ENCODE data around the gene TMEM86A. TPM values are rescaled to one million over a fixed set of nuclear protein-coding genes. Genes with fewer than 3 reads are reported as not detected.

The TMEM86A gene
- total and polyA plus RNA-seq, 2 experiments from 2014 or later: 0.32 to 1.0 TPM

DNA sequence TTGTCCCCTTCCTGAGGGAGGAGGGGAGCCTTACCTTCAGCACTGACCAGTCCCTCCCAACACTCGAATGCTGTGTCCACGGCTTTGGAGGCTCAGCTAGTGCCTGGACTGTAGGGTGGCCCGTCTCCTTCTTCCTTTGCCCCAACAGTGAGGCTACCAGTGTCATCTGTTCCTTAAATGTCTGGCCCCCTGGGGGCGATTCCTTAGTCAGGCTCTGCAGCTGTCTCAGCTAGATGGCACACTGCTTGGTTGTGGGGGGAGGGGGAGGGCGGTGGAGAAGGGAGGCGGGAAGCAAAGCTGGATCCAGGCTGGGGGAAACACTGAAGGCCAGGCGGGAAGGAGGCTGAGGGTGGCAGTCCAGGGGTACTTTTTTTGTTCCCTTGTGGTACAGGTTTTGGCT, 27.5 kb downstream of the TMEM86A start, which contains the start of gene IGSF22:
TSS of gene IGSF22 (minus strand) at position 149 of the 400 bp plus-strand sequence. CDS start 1,952 bp downstream, outside the sequence.
- DNase-seq: no peak
- in situ Hi-C loops (cut with MboI): no loop called here

GRCh38 chr11:18727479-18728236, 29.1 kb downstream of the TMEM86A start:
- H3K9me2 ChIP-seq (ENCODE audit: insufficient read depth): no peaks in the 10 kb centered on the region
- no peaks in the 10 kb centered on the region for H3K79me2 ChIP-seq (ENCODE audit: insufficient read depth)
- H3K4me1 ChIP-seq (ENCODE audit: insufficient read depth): no peaks in the 10 kb centered on the region
- no peak overlapping the region for H3K4me3 ChIP-seq
- H4K20me1 ChIP-seq (ENCODE audit: insufficient read depth): no peaks in the 10 kb centered on the region
- in situ Hi-C loops (cut with MboI): no loop called here
- H3K27me3 ChIP-seq (replicated peaks; ENCODE audit: insufficient read depth): no peaks in the 10 kb centered on the region
- no peaks in the 10 kb centered on the region for H3K36me3 ChIP-seq (ENCODE audit: low read depth)
- no peak overlapping the region for H3K27ac ChIP-seq
- WGBS, 2 experiments (ENCODE audit: low coverage in 1 of 2, low lambda C conversion rate in 2 of 2, missing lambda C conversion rate in 2 of 2): 41 to 44% methylated on average over 10 of the region's 10 CpGs
- no peaks in the 10 kb centered on the region for H3F3A ChIP-seq (ENCODE audit: insufficient read depth)
- no peaks in the 10 kb centered on the region for H3K9me3 ChIP-seq (ENCODE audit: low read depth)
- H3K4me2 ChIP-seq (ENCODE audit: unreplicated experiment): no peak overlapping the region
- H3K9ac ChIP-seq: no peak overlapping the region
- no peak for TF ChIP-seq EZH2 (IDR thresholded peaks at IDR 0.05; ENCODE audit: insufficient read depth, poor library complexity, severe bottlenecking)
- no peak for TF ChIP-seq EZH2phosphoT487 (IDR thresholded peaks at IDR 0.05; ENCODE audit: insufficient read depth, low read depth)
- peak; percentile 64 for DNase-seq
- no peak overlapping the region for H2AFZ ChIP-seq

More for the DNA sequence above, 27.5 kb downstream of the TMEM86A start, which contains the start of gene IGSF22:
- no peaks in the 10 kb centered on the region for H4K20me1 ChIP-seq (ENCODE audit: insufficient read depth)
- H3K79me2 ChIP-seq (ENCODE audit: insufficient read depth): no peaks in the 10 kb centered on the region
- 49 to 55% methylated on average over 4 to 7 of the region's 7 CpGs for WGBS, 2 experiments (ENCODE audit: low coverage in 1 of 2, low lambda C conversion rate in 2 of 2, missing lambda C conversion rate in 2 of 2)
- H3K27me3 ChIP-seq (replicated peaks; ENCODE audit: insufficient read depth): no peaks in the 10 kb centered on the region
- H3K4me2 ChIP-seq (ENCODE audit: unreplicated experiment): no peak within 1 kb of the TSS
- no peaks in the 10 kb centered on the region for H3K4me1 ChIP-seq (ENCODE audit: insufficient read depth)
- H2AFZ ChIP-seq: no peak within 1 kb of the TSS
- H3K36me3 ChIP-seq (ENCODE audit: low read depth): no peaks in the 10 kb centered on the region
- TF ChIP-seq EZH2 (IDR thresholded peaks at IDR 0.05; ENCODE audit: insufficient read depth, poor library complexity, severe bottlenecking): no peak
- no peak for TF ChIP-seq EZH2phosphoT487 (IDR thresholded peaks at IDR 0.05; ENCODE audit: insufficient read depth, low read depth)
- H3K4me3 ChIP-seq: no peak within 1 kb of the TSS
- H3F3A ChIP-seq (ENCODE audit: insufficient read depth): no peaks in the 10 kb centered on the region
- no peak within 1 kb of the TSS for H3K9ac ChIP-seq
- H3K27ac ChIP-seq: no peak within 1 kb of the TSS
- H3K9me2 ChIP-seq (ENCODE audit: insufficient read depth): no peaks in the 10 kb centered on the region
- no peaks in the 10 kb centered on the region for H3K9me3 ChIP-seq (ENCODE audit: low read depth)

GRCh38 chr11:18728658-18729057, 30.1 kb downstream of the TMEM86A start:
- Histone ChIP-seq H3K27ac (no peak overlapping the region), H3K36me3 (ENCODE audit: low read depth) (no peaks in the 10 kb centered on the region), H3K9me3 (ENCODE audit: low read depth) (no peaks in the 10 kb centered on the region), H3K79me2 (ENCODE audit: insufficient read depth) (no peaks in the 10 kb centered on the region), H3F3A (ENCODE audit: insufficient read depth) (no peaks in the 10 kb centered on the region), H3K4me3 (no peak overlapping the region), H3K4me2 (ENCODE audit: unreplicated experiment) (no peak overlapping the region), H3K9me2 (ENCODE audit: insufficient read depth) (no peaks in the 10 kb centered on the region), H4K20me1 (ENCODE audit: insufficient read depth) (no peaks in the 10 kb centered on the region), H3K9ac (no peak overlapping the region), H3K4me1 (ENCODE audit: insufficient read depth) (no peaks in the 10 kb centered on the region), H2AFZ (no peak overlapping the region), H3K27me3 (replicated peaks; ENCODE audit: insufficient read depth) (no peaks in the 10 kb centered on the region)
- TF ChIP-seq EZH2 (IDR thresholded peaks at IDR 0.05; ENCODE audit: insufficient read depth, poor library complexity, severe bottlenecking) (no peak), EZH2phosphoT487 (IDR thresholded peaks at IDR 0.05; ENCODE audit: insufficient read depth, low read depth) (no peak)
- WGBS, 2 experiments (ENCODE audit: low coverage in 1 of 2, low lambda C conversion rate in 2 of 2, missing lambda C conversion rate in 2 of 2): 84 to 86% methylated on average over 12 to 13 of the region's 13 CpGs
- in situ Hi-C loops (cut with MboI): no loop called here
- DNase-seq: no peak

DNA sequence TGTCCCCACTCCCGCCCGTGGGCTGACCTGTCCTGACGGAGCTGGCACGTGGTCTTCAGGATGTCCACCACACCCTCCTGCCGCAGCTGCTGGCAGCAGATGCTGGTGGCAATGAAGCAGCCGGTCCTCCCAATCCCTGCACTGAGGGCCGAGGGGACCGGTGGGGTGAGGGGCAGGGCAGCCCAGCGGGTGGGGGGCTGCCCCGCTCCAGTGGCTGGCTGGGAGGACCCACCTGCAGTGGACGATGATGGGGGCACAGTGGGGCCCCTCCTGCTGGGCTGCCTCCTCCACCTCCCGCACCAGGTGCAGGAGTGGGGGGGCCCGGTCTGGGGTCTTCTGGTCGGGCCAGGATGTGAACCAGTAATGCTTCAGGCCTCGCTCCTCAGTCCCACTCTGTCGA, 30.8 kb downstream of the TMEM86A start:
- DNase-seq: no peak
- Histone ChIP-seq H3K36me3 (ENCODE audit: low read depth) (no peaks in the 10 kb centered on the region), H3K27me3 (replicated peaks; ENCODE audit: insufficient read depth) (no peaks in the 10 kb centered on the region), H3K79me2 (ENCODE audit: insufficient read depth) (no peaks in the 10 kb centered on the region), H3F3A (ENCODE audit: insufficient read depth) (no peaks in the 10 kb centered on the region), H3K9me3 (ENCODE audit: low read depth) (no peaks in the 10 kb centered on the region), H3K4me1 (ENCODE audit: insufficient read depth) (no peaks in the 10 kb centered on the region), H2AFZ (no peak overlapping the region), H4K20me1 (ENCODE audit: insufficient read depth) (no peaks in the 10 kb centered on the region), H3K27ac (no peak overlapping the region), H3K4me3 (no peak overlapping the region), H3K4me2 (ENCODE audit: unreplicated experiment) (no peak overlapping the region), H3K9ac (no peak overlapping the region), H3K9me2 (ENCODE audit: insufficient read depth) (no peaks in the 10 kb centered on the region)
- TF ChIP-seq EZH2phosphoT487 (IDR thresholded peaks at IDR 0.05; ENCODE audit: insufficient read depth, low read depth) (no peak), EZH2 (IDR thresholded peaks at IDR 0.05; ENCODE audit: insufficient read depth, poor library complexity, severe bottlenecking) (no peak)
- WGBS, 2 experiments (ENCODE audit: low coverage in 1 of 2, low lambda C conversion rate in 2 of 2, missing lambda C conversion rate in 2 of 2): 73 to 76% methylated on average over 7 to 16 of the region's 16 CpGs
- in situ Hi-C loops (cut with MboI): no loop called here
